Activated CD8-positive, alpha-beta T cell treated with anti-CD3 and anti-CD28 coated beads, Interleukin-2, amount 10 ng/mL, durations not matched to agents 7 days and 5 days (primary cell): ENCODE measurements around the gene DIP2C. TPM values are rescaled to one million over a fixed set of nuclear protein-coding genes. Genes with fewer than 3 reads are reported as not detected.
"Not testable (repeated sequence)": the region's sequence is repeated elsewhere in the genome, so short reads cannot be mapped to it uniquely, and the experiment has no call there.

ENCODE experiments used
- ATAC-seq: fragments of 150-1000 bp; cut with Tn5 transposase; one replicate; pipeline ENCODE4 v1.10.0; 2021; ENCODE audit warnings: moderate library complexity
- CTCF ChIA-PET: fragments of 350-600 bp; sonication (Branson Sonifier 250); formaldehyde crosslinking; loops from one replicate; lab custom pipeline; 2021; ENCODE audit warnings: antibody characterized with exemption; lab: Charles Lee
- POLR2A ChIA-PET: fragments of 350-600 bp; sonication (Branson Sonifier 250); formaldehyde crosslinking; loops from one replicate; lab custom pipeline; 2021; ENCODE audit warnings: antibody characterized with exemption; lab: Charles Lee
- DNase-seq: peaks from one replicate; pipeline ENCODE4 v3.0.0-alpha.2; 2020
- H3K27ac Mint-ChIP-seq: one replicate; pipeline ENCODE4 v1.8.0; 2021; ENCODE audit warnings: mild to moderate bottlenecking, mixed read lengths
- H3K27me3 Mint-ChIP-seq: one replicate; pipeline ENCODE4 v1.8.0; 2021; ENCODE audit warnings: low read depth, mixed read lengths
- H3K36me3 Mint-ChIP-seq: one replicate; pipeline ENCODE4 v1.8.0; 2021; ENCODE audit warnings: low read depth, mixed read lengths
- H3K4me1 Mint-ChIP-seq: one replicate; pipeline ENCODE4 v1.8.0; 2021; ENCODE audit warnings: low read depth, mixed read lengths
- H3K4me3 Mint-ChIP-seq: one replicate; pipeline ENCODE4 v1.8.0; 2021; ENCODE audit warnings: mild to moderate bottlenecking, mixed read lengths
- H3K9me3 Mint-ChIP-seq: one replicate; pipeline ENCODE4 v1.8.0; 2022; ENCODE audit warnings: mixed read lengths; ENCODE audit not compliant: insufficient read depth
- total RNA-seq, 2 experiments: library from RNA; stranded (reverse); gene quantifications; one replicate each; pipeline ENCODE4 v1.2.3, GENCODE V29; 2021

DIP2C gene
- total RNA-seq, 2 experiments from 2014 or later = 0.34 to 0.39 TPM

DNA sequence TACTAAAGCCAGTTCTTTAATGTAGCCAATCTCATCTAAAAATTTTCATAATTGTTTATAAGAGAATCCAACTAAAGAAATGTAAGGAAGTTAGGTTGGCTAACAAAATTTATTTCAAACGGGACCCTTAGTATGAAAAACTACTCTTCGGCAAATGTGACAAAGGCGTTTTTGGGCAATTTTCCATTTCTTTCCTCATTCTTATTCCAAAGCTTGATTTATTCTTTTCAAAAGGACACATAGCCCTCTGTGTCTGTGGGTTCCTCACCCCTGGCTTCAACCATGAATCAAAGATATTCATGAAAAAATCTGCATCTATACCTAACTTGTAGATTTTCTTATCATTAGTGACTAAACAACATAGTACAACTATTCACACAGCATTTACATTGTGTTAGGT is 358.3 kb downstream of the DIP2C start:
- H3K27me3 Mint-ChIP-seq = peaks cover 2% of the 10 kb centered on the region
- no peak overlapping the region for H3K4me3 Mint-ChIP-seq
- ChIA-PET POLR2A (no interaction called here), CTCF (no interaction called here)
- H3K36me3 Mint-ChIP-seq = peaks cover 2% of the 10 kb centered on the region
- no peaks in the 10 kb centered on the region for H3K9me3 Mint-ChIP-seq
- peaks cover 32% of the 10 kb centered on the region for H3K4me1 Mint-ChIP-seq
- ATAC-seq (no peak), DNase-seq (no peak)
- H3K27ac Mint-ChIP-seq = no peak overlapping the region

DNA sequence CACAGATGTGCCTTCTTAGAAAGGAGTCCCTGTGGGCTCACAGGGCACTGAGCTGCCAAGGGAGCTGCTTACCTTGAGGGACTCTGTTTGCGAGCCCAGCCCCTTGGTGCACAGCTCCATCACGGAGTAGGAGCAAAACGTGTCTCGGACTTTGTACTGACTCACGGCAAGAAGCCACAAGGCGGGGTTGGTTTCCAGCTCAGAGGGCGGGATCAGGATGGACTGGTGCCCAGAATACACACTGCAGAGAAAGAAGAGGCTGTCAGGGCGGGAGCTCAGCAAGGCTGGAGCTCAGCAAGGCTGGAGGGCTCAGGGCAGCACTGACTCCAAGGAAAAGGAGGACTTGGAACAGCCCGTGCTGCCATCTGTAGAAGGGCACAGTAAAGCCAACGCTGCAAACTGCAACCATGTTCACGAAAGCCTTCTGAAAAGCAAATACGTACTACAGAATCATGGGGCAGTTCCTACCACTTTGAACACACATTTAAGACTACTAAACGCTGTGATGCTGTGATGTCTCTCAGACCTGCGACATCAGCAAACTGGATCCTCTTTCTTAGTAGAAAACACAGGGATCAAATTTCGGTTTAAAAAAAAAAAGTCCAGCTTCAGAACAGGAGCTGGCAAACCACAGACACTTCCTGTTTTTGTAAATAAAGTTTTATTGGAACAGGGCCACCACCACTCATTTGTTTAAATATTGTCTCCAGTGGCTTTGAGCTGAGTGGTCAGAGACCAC is 359.9 kb downstream of the DIP2C start:
- H3K27me3 Mint-ChIP-seq = peaks cover 2% of the 10 kb centered on the region
- peak overlapping the region; percentile 69 for H3K27ac Mint-ChIP-seq
- peak; percentile 61 for DNase-seq
- peaks cover 2% of the 10 kb centered on the region for H3K36me3 Mint-ChIP-seq
- no peaks in the 10 kb centered on the region for H3K9me3 Mint-ChIP-seq
- ChIA-PET CTCF (interaction anchor here (0.5 to 1.7 kb wide), 6 partner anchors 10 to 503 kb away, joined by 3 to 6 read pairs (median 5); no protein-coding TSS in a partner anchor), POLR2A (interaction anchor here (0.6 to 1.0 kb wide), 4 partner anchors 12 to 193 kb away, joined by 3 to 5 read pairs (median 4); no protein-coding TSS in a partner anchor)
- peak; percentile 65 for ATAC-seq
- H3K4me1 Mint-ChIP-seq = peaks cover 35% of the 10 kb centered on the region
- H3K4me3 Mint-ChIP-seq = peak overlapping the region; percentile 44

DNA sequence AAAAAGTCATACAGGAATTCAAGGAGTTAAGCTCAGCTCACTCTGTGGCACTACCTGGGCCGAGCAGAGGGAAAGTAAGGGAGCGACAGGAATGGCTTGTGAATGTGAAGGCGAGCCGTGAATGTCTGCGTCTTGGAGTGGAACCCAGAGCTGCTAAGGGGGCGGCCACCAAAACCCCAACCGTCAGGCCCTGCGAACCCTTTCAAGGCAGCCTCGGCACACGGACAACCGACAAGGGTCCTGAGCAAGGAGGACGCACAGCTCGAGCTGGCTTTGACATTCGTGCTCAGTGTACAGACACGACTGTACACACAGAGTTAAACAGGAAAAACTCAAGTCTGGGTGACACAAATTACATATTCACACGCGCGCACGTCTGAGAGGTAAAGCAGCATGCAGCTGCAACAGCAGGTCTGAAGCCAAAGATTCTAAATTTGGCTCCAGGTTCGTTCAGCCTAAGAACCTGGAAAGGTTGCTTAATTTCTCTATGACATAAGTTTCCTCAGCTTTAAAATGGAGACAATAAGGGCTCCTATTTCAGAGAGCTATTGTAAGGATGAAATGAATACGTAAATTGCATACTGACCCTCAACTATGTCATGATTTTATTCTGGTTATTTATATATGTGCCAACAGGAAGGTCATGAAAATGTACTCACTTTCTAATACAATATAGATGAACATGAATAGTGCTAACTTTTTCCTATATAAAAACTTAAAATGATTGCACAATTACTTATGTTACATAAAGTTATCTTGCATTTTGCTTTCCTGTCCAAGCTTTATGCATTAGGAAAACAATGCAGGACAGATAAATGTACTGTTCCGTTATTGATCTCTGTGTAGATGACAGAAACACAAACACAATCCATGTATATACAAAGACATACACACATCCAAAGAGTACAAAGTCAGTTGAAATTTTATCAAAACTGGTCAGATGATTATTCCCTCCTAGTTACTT is 361.3 kb downstream of the DIP2C start:
- POLR2A ChIA-PET = interaction anchor here (1.0 kb wide), 1 partner anchor 20 kb away, joined by 5 read pairs; no protein-coding TSS in a partner anchor

DNA sequence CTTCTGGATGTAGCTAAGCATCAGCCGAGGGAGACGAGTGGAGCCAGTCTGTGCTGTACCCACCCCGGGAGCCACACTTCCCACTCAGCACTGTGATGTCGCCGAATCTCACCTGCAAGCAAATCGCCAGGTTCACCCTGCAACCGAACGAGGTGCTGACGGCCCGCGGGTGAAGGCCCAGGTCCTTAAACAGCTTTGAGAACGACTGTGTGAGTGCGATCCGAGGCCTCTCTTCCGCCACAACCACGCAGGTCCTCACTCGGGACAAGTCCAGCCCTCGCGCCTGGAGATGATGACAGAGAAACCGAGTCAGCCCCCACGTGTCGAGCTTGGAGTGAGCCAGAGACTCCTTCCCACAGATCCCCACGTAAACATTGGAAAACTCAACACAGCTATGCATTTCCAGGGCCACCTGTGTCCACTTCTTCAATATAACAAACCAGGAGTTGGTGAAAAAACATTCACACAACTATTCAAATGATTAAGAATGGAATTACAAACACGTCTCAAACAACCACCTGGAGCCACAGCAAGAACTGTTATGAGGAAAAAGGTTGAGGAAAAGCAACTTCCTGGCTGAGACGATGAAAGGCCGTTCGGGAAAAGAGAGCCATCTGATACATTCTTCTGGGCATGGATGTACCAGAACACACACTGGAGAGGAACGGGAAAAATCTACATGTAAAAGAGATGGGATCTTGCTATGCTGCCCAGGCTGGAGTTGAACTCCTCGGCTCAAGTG is 362.4 kb downstream of the DIP2C start:
- ChIA-PET POLR2A (no interaction called here), CTCF (no interaction called here)
- Mint-ChIP-seq H3K27ac (no peak overlapping the region), H3K4me3 (no peak overlapping the region), H3K9me3 (no peaks in the 10 kb centered on the region), H3K27me3 (peaks cover 2% of the 10 kb centered on the region), H3K4me1 (peaks cover 30% of the 10 kb centered on the region), H3K36me3 (peaks cover 2% of the 10 kb centered on the region)
- DNase-seq (no peak), ATAC-seq (no peak)

More for the DNA sequence above, 361.3 kb downstream of the DIP2C start:
- no peak for DNase-seq
- Mint-ChIP-seq H3K4me1 (peaks cover 34% of the 10 kb centered on the region), H3K4me3 (no peak overlapping the region), H3K36me3 (peaks cover 2% of the 10 kb centered on the region), H3K9me3 (no peaks in the 10 kb centered on the region), H3K27me3 (peaks cover 2% of the 10 kb centered on the region), H3K27ac (no peak overlapping the region)
- CTCF ChIA-PET = interaction anchor here (1.3 to 1.7 kb wide), 2 partner anchors 9 to 16 kb away, joined by 6 read pairs; no protein-coding TSS in a partner anchor
- no peak for ATAC-seq

DNA sequence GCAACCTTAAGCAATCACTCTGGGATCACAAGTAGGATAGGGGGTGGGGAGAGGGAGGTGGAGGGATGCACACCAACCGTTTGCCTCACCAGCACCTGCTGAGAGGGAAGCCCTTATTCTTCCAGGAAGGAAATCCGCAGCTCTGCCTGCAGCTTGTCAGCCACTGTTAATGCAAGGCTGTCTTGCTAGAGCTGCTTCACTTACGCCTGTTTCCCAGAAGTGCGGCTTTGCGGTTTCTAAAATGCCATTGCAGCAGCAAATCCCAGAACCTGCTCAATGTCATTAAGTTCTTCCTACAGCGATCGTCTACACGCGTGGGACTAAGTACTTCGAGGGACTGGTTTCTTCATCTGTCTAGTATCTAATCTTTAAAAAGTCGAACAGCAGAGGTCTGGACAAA is 363.1 kb downstream of the DIP2C start:
- ChIA-PET POLR2A (no interaction called here), CTCF (no interaction called here)
- H3K27ac Mint-ChIP-seq = no peak overlapping the region
- DNase-seq = no peak
- no peak overlapping the region for H3K4me3 Mint-ChIP-seq
- H3K9me3 Mint-ChIP-seq = no peaks in the 10 kb centered on the region
- H3K36me3 Mint-ChIP-seq = peaks cover 2% of the 10 kb centered on the region
- H3K27me3 Mint-ChIP-seq = peaks cover 2% of the 10 kb centered on the region
- no peak for ATAC-seq
- peaks cover 30% of the 10 kb centered on the region for H3K4me1 Mint-ChIP-seq

DNA sequence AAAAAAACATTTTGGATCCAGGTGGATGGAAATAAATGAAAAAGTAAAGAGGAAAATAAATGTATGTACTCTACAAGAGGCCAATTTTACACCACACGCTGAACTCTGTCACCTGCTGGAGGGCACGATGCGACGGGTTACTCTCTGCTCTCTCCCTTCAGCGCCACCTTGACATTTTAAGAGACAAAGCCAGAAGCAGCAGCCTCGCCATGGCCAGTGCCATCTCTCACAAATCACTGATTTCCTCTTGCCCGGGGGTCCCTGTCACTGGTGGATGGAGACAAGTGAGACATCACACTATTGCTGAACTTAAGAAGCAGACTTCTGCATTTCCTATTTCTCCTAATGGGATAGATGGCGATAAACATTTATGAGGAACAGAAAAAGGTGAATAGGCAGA is 364.2 kb downstream of the DIP2C start:
- POLR2A ChIA-PET = no interaction called here
- no peak for DNase-seq
- Mint-ChIP-seq H3K4me1 (peaks cover 30% of the 10 kb centered on the region), H3K4me3 (no peak overlapping the region), H3K27me3 (peaks cover 2% of the 10 kb centered on the region), H3K36me3 (no peaks in the 10 kb centered on the region), H3K9me3 (no peaks in the 10 kb centered on the region), H3K27ac (no peak overlapping the region)
- CTCF ChIA-PET = no interaction called here
- no peak for ATAC-seq

DNA sequence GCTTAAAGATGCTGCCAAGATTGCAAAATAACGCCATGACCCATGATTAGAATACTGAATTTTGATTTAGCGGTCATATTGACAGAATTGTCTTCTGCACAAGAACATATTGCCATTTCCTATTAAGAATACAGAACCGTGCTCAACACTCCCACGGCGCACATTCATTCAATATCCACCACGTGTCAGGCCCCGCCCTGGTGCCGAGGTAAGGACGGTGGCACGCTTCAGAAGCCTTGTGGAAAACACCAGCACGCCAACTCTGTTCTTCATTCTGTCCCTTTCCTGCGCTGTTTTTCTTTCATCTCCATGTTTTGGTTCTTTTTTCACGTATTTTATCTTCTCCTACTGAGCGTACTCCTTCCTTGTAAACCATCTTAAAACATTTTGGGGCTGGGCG is 364.9 kb downstream of the DIP2C start:
- POLR2A ChIA-PET = no interaction called here
- H3K9me3 Mint-ChIP-seq = no peaks in the 10 kb centered on the region
- DNase-seq = no peak

DNA sequence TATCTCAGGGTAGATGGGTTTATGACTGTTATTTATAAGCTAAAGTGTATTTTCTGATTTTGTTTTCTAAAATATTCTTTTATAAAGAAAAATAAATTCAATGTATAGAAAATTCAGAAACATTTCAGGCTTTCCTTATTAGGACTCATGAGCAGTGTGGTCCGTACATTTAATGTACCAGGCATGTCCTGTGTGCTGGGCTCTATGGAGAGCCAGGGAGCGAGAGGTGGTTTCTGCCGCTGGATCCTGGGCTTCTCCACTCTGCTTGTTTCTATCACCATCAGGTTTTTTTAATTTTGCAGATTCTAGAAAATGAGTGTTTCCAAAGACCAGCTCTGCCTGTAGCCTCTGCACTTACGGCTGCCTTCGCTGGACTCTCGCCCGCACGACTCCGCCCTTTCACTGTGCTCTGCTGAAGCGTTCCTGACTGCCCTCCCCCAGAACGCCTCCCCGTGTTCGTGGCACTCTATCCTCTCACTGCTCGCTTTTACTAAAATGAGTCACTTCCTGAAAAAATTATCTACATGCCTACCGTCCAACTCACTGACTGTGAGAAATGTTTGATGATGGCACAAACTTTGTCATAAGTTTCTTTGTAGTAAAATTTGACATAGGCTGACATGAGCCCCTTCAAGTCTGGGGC is 365.7 kb downstream of the DIP2C start:
- H3K36me3 Mint-ChIP-seq = no peaks in the 10 kb centered on the region
- DNase-seq = peak; percentile 64
- peak overlapping the region; percentile 36 for H3K27ac Mint-ChIP-seq
- H3K27me3 Mint-ChIP-seq = peaks cover 2% of the 10 kb centered on the region
- no peaks in the 10 kb centered on the region for H3K9me3 Mint-ChIP-seq
- peaks cover 16% of the 10 kb centered on the region for H3K4me1 Mint-ChIP-seq
- no peak overlapping the region for H3K4me3 Mint-ChIP-seq
- peak; percentile 98 for ATAC-seq
- CTCF ChIA-PET = interaction anchor here (1.1 to 1.4 kb wide), 2 partner anchors 10 to 47 kb away, joined by 3 to 4 read pairs; no protein-coding TSS in a partner anchor
- POLR2A ChIA-PET = no interaction called here

More for the DNA sequence above, 364.9 kb downstream of the DIP2C start:
- peaks cover 2% of the 10 kb centered on the region for H3K27me3 Mint-ChIP-seq
- H3K4me3 Mint-ChIP-seq = no peak overlapping the region
- CTCF ChIA-PET = interaction anchor here (1.1 kb wide), 1 partner anchor 9 kb away, joined by 3 read pairs; no protein-coding TSS in a partner anchor
- ATAC-seq = no peak
- peaks cover 24% of the 10 kb centered on the region for H3K4me1 Mint-ChIP-seq
- no peaks in the 10 kb centered on the region for H3K36me3 Mint-ChIP-seq
- peak overlapping the region; percentile 36 for H3K27ac Mint-ChIP-seq

DNA sequence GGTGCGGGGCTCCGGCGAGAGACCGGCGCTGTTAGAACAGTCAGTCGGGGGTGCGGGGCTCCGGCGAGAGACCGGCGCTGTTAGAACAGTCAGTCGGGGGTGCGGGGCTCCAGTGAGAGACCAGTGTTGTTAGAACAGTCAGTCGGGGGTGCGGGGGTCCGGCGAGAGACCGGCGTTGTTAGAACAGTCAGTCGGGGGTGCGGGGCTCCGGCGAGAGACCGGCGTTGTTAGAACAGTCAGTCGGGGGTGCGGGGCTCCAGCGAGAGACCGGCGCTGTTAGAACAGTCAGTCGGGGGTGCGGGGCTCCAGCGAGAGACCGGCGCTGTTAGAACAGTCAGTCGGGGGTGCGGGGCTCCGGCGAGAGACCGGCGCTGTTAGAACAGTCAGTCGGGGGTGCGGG is 366.4 kb downstream of the DIP2C start:
- H3K9me3 Mint-ChIP-seq, H3K4me3 Mint-ChIP-seq: not testable (repeated sequence)
- CTCF ChIA-PET = interaction anchor here (1.4 kb wide), 1 partner anchor 48 kb away, joined by 4 read pairs; no protein-coding TSS in a partner anchor

DNA sequence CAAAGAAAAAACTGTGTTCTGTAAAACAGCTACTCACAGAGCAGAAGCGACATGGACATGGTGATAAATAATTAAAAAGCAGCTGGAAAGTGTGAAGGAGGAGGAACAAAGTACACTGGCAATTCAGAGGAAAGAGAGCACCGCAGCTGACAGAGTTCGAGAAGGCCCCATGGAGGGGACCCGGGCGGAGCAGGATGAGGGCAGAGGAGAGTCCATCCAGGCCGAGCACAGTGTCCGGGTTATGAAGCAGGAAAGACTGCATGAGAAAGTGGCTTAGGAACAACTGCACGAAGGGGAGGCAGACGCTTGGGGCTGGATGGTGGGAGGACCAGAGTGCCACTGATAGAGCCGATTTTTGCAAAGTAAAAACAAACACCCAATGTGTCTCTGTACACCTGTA is 368.7 kb downstream of the DIP2C start:
- Mint-ChIP-seq H3K4me1 (peaks cover 22% of the 10 kb centered on the region), H3K9me3 (no peaks in the 10 kb centered on the region), H3K4me3 (no peak overlapping the region), H3K27ac (no peak overlapping the region), H3K27me3 (no peaks in the 10 kb centered on the region), H3K36me3 (no peaks in the 10 kb centered on the region)
- POLR2A ChIA-PET = no interaction called here
- no peak for DNase-seq
- CTCF ChIA-PET = no interaction called here
- ATAC-seq = no peak

More for the DNA sequence above, 366.4 kb downstream of the DIP2C start:
- H3K36me3 Mint-ChIP-seq, H3K27ac Mint-ChIP-seq, DNase-seq, ATAC-seq, POLR2A ChIA-PET, H3K27me3 Mint-ChIP-seq: not testable (repeated sequence)
- peaks cover 14% of the 10 kb centered on the region for H3K4me1 Mint-ChIP-seq

DNA sequence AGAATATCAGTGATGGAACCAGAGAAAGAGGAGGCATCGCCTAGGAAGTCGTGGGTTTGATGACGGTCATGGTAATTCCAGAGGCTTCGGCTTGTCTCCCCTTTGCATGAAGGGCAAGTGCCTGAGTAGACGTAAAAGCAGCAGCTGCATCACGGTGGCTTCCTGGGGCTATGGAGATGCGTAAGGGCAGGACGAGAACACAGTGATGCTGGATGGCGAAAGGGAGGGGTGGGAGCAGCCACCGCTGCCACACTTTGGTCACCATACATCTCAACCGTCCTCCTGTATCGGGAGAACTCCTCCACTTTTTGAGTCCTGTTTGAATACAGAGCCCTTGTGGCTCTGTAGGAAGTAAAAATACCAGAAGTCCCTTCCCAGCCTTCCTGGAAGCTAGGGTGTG is 371.5 kb downstream of the DIP2C start:
- ChIA-PET POLR2A (no interaction called here), CTCF (interaction anchor here (1.1 kb wide), 1 partner anchor 11 kb away, joined by 3 read pairs; no protein-coding TSS in a partner anchor)
- H3K9me3 Mint-ChIP-seq = no peaks in the 10 kb centered on the region
- no peak overlapping the region for H3K4me3 Mint-ChIP-seq
- DNase-seq = no peak
- no peaks in the 10 kb centered on the region for H3K36me3 Mint-ChIP-seq
- no peak for ATAC-seq
- H3K27ac Mint-ChIP-seq = no peak overlapping the region
- peaks cover 18% of the 10 kb centered on the region for H3K4me1 Mint-ChIP-seq
- no peaks in the 10 kb centered on the region for H3K27me3 Mint-ChIP-seq
